Activated naive CD4-positive, alpha-beta T cell treated with anti-CD3 and anti-CD28 coated beads for 36 hours (primary cell): Measurements from ENCODE around the gene TRABD2A. TPM values are rescaled to one million over a fixed set of nuclear protein-coding genes. Genes with fewer than 3 reads are reported as not detected.
A peak's percentile ranks its signal among the peaks of the same experiment; 100 is the strongest.

Experiments used
- CTCF ChIA-PET: fragments of 350-600 bp; sonication (Branson Sonifier 250); formaldehyde crosslinking; loops from one replicate; lab custom pipeline; 2021; ENCODE audit warnings: antibody characterized with exemption; lab: Charles Lee
- DNase-seq: peaks from one replicate; pipeline ENCODE4 v3.0.0-alpha.2; 2020
- H3K27ac Mint-ChIP-seq: one replicate; pipeline ENCODE4 v1.8.0; 2021; ENCODE audit warnings: mild to moderate bottlenecking, mixed read lengths
- H3K27me3 Mint-ChIP-seq: one replicate; pipeline ENCODE4 v1.8.0; 2021; ENCODE audit warnings: low read depth, mixed read lengths
- H3K36me3 Mint-ChIP-seq: one replicate; pipeline ENCODE4 v1.8.0; 2021; ENCODE audit warnings: low read depth, mixed read lengths
- H3K4me1 Mint-ChIP-seq: one replicate; pipeline ENCODE4 v1.8.0; 2021; ENCODE audit warnings: low read depth, mixed read lengths
- H3K4me3 Mint-ChIP-seq: one replicate; pipeline ENCODE4 v1.8.0; 2021; ENCODE audit warnings: mild to moderate bottlenecking, moderate library complexity, mixed read lengths
- H3K9me3 Mint-ChIP-seq: one replicate; pipeline ENCODE4 v1.8.0; 2021; ENCODE audit warnings: mixed read lengths
- intact Hi-C: fragments of 100-400 bp; cut with micrococcal nuclease; formaldehyde crosslinking; loops from one replicate; pipeline ENCODE4 v1.15.1; 2023
- total RNA-seq, 2 experiments: library from RNA; stranded (reverse); gene quantifications; one replicate each; pipeline ENCODE4 v1.2.3, GENCODE V29; 2021

Gene TRABD2A
- total RNA-seq, 2 experiments from 2014 or later, result 40.4 to 41.7 TPM

DNA sequence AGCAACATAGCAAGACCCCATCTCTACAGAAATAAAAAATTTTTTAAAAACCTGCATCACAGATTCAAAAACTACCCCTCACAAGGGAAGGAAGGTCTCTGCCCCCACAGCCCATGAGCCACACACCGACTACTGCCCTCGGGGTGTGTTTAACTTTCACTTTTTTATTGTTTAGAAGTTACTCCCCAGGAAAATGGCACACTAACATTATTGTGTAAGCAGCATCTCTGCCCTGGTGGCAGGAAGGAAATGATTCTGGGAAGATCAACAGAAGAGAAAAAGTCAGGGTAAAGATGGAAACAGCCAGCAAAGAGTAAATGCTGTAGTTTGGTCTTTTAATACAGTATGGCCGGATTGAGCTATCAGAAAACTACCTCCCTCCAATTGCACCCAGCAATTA lies 21.9 kb downstream of the TRABD2A start:
- Mint-ChIP-seq H3K4me1 (peaks cover 95% of the 10 kb centered on the region), H3K4me3 (peak overlapping the region; percentile 36), H3K27ac (peak overlapping the region; percentile 73), H3K36me3 (peaks cover 27% of the 10 kb centered on the region), H3K9me3 (peaks cover 5% of the 10 kb centered on the region), H3K27me3 (no peaks in the 10 kb centered on the region)
- intact Hi-C loops, result loop anchor here (1.0 to 5.0 kb wide), 2 partner anchors 118 to 132 kb away; no protein-coding TSS in a partner anchor
- DNase-seq, result no peak
- CTCF ChIA-PET, result interaction anchor here (1.0 to 3.7 kb wide), 9 partner anchors 11 to 332 kb away, joined by 3 to 25 read pairs (median 4); partner anchors contain the start of gene TRABD2A

DNA sequence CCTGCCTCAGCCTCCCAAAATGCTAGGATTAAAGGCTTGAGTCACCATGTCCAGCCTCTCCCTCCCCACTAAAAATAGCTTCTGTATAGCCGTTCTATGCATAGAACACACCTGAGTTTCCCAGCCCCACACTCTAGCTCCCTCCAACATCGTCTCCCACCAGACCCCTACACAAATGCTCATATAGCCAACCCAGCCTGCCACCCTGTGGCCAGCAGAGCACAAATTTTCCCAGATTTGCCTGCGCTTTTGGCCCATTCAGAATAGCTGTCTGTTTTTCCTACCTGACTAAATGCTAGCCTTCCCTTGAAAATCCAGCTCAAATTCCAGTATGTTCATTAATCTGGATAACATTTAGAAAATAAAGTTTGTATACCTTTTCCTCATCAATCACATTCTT lies 22.8 kb downstream of the TRABD2A start:
- intact Hi-C loops, result loop anchor here (1.0 to 5.0 kb wide), 2 partner anchors 117 to 131 kb away; no protein-coding TSS in a partner anchor
- Mint-ChIP-seq H3K27ac (peak overlapping the region; percentile 73), H3K4me3 (no peak overlapping the region), H3K36me3 (peaks cover 31% of the 10 kb centered on the region), H3K27me3 (no peaks in the 10 kb centered on the region), H3K9me3 (peaks cover 8% of the 10 kb centered on the region), H3K4me1 (peaks cover 93% of the 10 kb centered on the region)
- CTCF ChIA-PET, result interaction anchor here (0.6 to 3.7 kb wide), 15 partner anchors 10 to 360 kb away, joined by 3 to 25 read pairs (median 4); partner anchors contain the start of gene TRABD2A
- DNase-seq, result no peak

DNA sequence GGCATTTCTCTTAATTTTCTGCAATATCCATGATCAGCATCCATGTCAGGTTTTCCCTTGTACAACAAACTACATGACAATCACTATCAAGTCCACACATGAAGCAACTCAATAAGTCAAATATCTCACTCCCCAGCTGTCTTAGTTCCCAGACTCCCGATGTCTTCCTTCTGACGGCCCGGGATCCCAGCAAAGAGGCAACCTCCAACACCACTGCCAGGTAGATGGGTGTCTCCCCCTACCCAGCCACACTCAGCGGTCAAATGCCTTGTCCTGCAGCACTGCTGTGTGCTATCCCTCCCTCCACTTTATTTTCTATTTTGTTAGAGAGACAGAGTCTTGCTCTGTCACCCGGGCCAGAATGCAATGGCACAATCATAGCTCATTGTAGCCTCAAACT lies 23.3 kb downstream of the TRABD2A start:
- H3K4me1 Mint-ChIP-seq, result peaks cover 94% of the 10 kb centered on the region
- peak overlapping the region; percentile 91 for H3K27ac Mint-ChIP-seq

DNA sequence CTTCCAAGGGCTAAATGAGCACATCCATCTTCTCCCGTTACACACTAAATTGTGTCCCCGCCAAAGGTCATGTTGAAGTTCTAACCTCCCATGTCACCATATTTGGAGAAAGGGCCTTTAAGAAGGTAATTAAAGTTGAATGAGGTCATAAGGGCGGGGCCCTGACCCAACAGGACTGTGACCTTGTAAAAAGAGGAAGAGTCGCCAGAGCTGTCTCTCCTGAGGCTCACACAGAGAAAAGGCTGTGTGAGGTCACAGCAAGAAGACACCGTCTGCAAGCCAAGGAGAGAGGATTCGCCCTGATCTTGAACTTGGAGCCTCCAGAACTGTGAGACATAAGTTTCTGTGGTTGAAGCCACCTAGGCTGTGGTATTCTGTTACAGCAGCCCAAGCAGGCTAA lies 24.1 kb downstream of the TRABD2A start:
- Mint-ChIP-seq H3K4me3 (peak overlapping the region; percentile 73), H3K27ac (peak overlapping the region; percentile 91), H3K4me1 (peaks cover 94% of the 10 kb centered on the region), H3K9me3 (peaks cover 15% of the 10 kb centered on the region), H3K36me3 (peaks cover 40% of the 10 kb centered on the region), H3K27me3 (no peaks in the 10 kb centered on the region)
- DNase-seq, result peak; percentile 76
- CTCF ChIA-PET, result interaction anchor here (0.6 to 3.7 kb wide), 9 partner anchors 9 to 359 kb away, joined by 3 to 25 read pairs (median 8); partner anchors contain the start of gene TMSB10
- intact Hi-C loops, result loop anchor here (1.0 to 5.0 kb wide), 3 partner anchors 16 to 129 kb away; no protein-coding TSS in a partner anchor

More for the DNA sequence above, 23.3 kb downstream of the TRABD2A start:
- CTCF ChIA-PET, result interaction anchor here (0.6 to 3.7 kb wide), 14 partner anchors 10 to 360 kb away, joined by 3 to 25 read pairs (median 6); partner anchors contain the start of gene TRABD2A
- intact Hi-C loops, result loop anchor here (1.0 to 5.0 kb wide), 3 partner anchors 17 to 130 kb away; no protein-coding TSS in a partner anchor
- Mint-ChIP-seq H3K4me3 (no peak overlapping the region), H3K9me3 (peaks cover 13% of the 10 kb centered on the region), H3K27me3 (no peaks in the 10 kb centered on the region), H3K36me3 (peaks cover 32% of the 10 kb centered on the region)
- DNase-seq, result no peak

DNA sequence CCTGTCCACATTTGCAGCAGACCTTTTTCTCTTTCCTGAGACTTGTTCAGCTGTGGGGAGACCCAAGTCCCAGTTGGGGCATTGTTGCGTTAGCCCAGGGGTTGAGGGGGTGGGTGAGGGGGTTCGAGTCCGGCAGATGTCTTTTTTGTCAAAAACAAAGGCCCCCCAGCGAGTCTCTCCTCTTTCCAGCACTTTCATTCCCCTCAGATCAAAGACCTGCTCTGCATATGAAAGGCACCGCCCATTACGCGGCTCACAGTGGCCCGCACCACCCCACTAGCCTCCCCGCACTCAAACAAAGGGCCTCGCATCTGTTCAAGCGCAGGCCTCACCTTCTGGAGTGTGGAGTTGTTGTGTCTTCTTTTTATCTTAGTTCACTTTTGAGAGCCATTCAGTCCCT lies 25.2 kb downstream of the TRABD2A start:
- H3K9me3 Mint-ChIP-seq, result peaks cover 15% of the 10 kb centered on the region
- H3K27me3 Mint-ChIP-seq, result no peaks in the 10 kb centered on the region
- peak overlapping the region; percentile 73 for H3K4me3 Mint-ChIP-seq
- intact Hi-C loops, result loop anchor here (1.0 to 5.0 kb wide), 3 partner anchors 9 to 128 kb away; no protein-coding TSS in a partner anchor
- H3K4me1 Mint-ChIP-seq, result peaks cover 95% of the 10 kb centered on the region
- peak; percentile 59 for DNase-seq
- H3K36me3 Mint-ChIP-seq, result peaks cover 46% of the 10 kb centered on the region
- peak overlapping the region; percentile 91 for H3K27ac Mint-ChIP-seq
- CTCF ChIA-PET, result interaction anchor here (0.6 to 3.7 kb wide), 6 partner anchors 8 to 97 kb away, joined by 3 to 25 read pairs (median 5); partner anchors contain the start of gene TMSB10

DNA sequence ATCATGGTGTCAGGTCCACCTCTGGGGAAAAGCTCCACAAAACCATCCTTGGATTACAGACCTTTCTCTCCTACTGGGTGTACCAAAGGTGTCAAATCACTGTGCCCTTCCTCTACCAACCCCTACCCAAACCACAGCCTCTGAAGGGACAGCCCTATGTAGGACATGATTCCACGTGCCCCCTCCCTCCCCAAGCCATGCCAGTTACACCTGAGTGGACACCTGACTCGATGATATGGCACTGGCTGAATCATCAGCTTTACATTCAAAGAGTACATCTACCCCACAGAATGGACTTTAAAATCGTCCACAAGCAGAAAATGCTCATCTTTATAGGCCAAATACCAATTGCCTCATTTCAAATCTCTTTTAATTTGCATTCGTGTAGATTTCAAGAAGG lies 26.0 kb downstream of the TRABD2A start:
- DNase-seq, result no peak
- CTCF ChIA-PET, result interaction anchor here (1.0 kb wide), 1 partner anchor 22 kb away, joined by 3 read pairs; no protein-coding TSS in a partner anchor
- H3K4me3 Mint-ChIP-seq, result peak overlapping the region; percentile 73

DNA sequence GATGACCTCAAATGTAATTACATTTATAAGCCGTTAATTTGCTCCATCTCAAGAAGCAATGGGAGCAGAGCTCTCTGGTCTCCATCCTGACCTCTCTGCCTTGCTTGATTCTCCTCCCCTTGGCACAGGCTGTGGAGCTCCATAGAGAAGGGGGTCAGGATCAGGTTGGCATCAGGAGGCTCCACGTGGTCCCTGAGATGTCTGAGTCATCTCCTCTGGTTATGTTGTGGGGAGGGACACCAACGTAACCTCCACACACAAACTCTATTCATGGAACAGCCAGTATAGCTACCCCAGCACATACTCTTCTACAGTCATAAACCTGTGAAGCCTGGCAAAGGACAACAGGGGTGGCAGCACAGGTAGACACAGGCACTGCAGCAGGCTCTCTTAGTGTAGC lies 29.0 kb downstream of the TRABD2A start:
- intact Hi-C loops, result no loop called here
- H3K27me3 Mint-ChIP-seq, result no peaks in the 10 kb centered on the region
- DNase-seq, result no peak
- peak overlapping the region; percentile 5 for H3K27ac Mint-ChIP-seq
- H3K9me3 Mint-ChIP-seq, result peaks cover 15% of the 10 kb centered on the region
- CTCF ChIA-PET, result interaction anchor here (2.7 to 3.6 kb wide), 2 partner anchors 10 to 11 kb away, joined by 14 to 16 read pairs; no protein-coding TSS in a partner anchor
- H3K4me1 Mint-ChIP-seq, result peaks cover 93% of the 10 kb centered on the region
- no peak overlapping the region for H3K4me3 Mint-ChIP-seq
- peaks cover 46% of the 10 kb centered on the region for H3K36me3 Mint-ChIP-seq

More for the DNA sequence above, 26.0 kb downstream of the TRABD2A start:
- Mint-ChIP-seq H3K9me3 (peaks cover 15% of the 10 kb centered on the region), H3K27me3 (no peaks in the 10 kb centered on the region), H3K4me1 (peaks cover 95% of the 10 kb centered on the region), H3K27ac (peak overlapping the region; percentile 91), H3K36me3 (peaks cover 44% of the 10 kb centered on the region)
- intact Hi-C loops, result loop anchor here (1.0 to 5.0 kb wide), 2 partner anchors 9 to 128 kb away; no protein-coding TSS in a partner anchor

- intact Hi-C loops, result no loop called here
- no peak overlapping the region for H3K4me3 Mint-ChIP-seq
- no peaks in the 10 kb centered on the region for H3K27me3 Mint-ChIP-seq
- H3K36me3 Mint-ChIP-seq, result peaks cover 41% of the 10 kb centered on the region
- CTCF ChIA-PET, result interaction anchor here (1.0 to 3.6 kb wide), 9 partner anchors 10 to 109 kb away, joined by 3 to 16 read pairs (median 6); no protein-coding TSS in a partner anchor
- DNase-seq, result no peak
- H3K4me1 Mint-ChIP-seq, result peaks cover 93% of the 10 kb centered on the region
- H3K9me3 Mint-ChIP-seq, result peaks cover 15% of the 10 kb centered on the region
- peak overlapping the region; percentile 47 for H3K27ac Mint-ChIP-seq
These were observed 30.4 kb downstream of the TRABD2A start for GRCh38 chr2:84850471-84850870.

DNA sequence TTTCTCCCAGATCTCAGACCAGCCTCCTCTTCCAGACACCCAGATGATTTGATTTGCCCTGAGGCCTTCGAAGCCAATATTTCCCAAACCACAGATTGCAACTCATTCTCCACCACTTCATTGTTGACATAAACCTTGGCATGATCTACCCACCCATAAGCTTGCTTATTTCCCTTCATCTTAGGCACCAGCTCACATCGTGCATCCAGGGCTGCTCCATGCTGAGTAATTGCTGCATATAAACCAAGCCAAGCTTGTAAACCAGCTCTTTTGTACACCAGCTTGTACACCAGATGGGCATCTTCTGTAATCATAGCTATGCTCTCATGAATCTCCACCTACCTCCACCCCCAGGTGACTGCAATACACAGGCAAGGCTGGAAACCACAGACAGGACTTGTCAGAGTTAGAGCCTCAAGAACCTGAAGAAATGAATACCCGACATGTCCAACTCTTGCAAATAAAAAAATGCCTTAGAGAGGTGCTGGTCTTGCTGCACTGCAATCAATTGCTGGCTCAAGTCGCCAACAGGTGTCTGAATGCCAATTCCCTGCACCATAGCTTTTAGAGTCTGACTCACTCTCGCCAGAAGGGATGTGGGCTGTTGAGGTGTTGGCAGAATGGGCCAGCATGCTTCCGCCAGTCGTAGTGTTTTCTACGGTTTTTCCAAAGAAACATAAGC lies 31.5 kb downstream of the TRABD2A start:
- Mint-ChIP-seq H3K27me3 (no peaks in the 10 kb centered on the region), H3K4me1 (peaks cover 92% of the 10 kb centered on the region), H3K4me3 (peak overlapping the region; percentile 40), H3K36me3 (peaks cover 35% of the 10 kb centered on the region), H3K9me3 (peaks cover 14% of the 10 kb centered on the region), H3K27ac (peak overlapping the region; percentile 73)
- CTCF ChIA-PET, result interaction anchor here (1.0 to 5.0 kb wide), 9 partner anchors 8 to 108 kb away, joined by 3 to 25 read pairs (median 7); no protein-coding TSS in a partner anchor
- peak; percentile 76 for DNase-seq
- intact Hi-C loops, result loop anchor here (5.0 kb wide), 1 partner anchor 148 kb away; no protein-coding TSS in a partner anchor

DNA sequence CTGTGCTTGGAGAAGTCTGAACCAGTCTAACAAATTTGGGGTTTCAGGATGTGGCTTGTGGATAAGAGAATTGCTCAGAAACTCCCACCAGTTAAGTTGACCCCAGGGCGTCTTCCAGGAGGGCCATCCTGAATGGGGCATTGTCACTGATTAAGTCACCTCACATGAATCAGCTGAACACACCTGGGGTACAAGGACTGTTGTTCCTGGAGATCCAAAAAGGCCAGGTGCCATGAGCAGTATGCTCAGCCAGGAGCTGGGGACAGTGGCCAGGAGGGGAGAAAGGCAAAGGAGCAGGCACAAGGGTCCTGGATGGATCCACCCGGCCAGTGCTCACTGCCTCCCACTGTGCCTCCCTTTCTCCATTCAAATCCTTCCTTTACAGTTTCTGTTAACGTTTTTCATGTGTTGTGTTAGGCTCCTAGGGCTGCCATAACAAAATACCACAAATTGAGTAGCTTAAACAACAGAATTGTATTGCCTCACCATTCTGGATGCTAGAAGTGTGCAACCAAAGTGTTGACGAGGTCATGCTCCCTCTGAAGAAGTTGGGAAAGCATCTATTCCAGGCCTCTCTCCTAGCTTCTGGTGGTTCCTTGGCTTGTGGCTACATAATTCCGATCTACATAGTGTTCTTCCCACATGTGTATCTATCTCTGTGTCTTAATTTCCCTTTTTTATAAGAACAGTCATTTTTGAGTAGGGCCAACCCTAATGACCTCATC lies 33.4 kb downstream of the TRABD2A start:
- peak overlapping the region; percentile 33 for H3K4me3 Mint-ChIP-seq
- no peaks in the 10 kb centered on the region for H3K27me3 Mint-ChIP-seq
- peak overlapping the region; percentile 99 for H3K27ac Mint-ChIP-seq
- peaks cover 18% of the 10 kb centered on the region for H3K36me3 Mint-ChIP-seq
- DNase-seq, result no peak
- CTCF ChIA-PET, result interaction anchor here (0.7 to 5.0 kb wide), 4 partner anchors 10 to 29 kb away, joined by 3 to 25 read pairs (median 10); no protein-coding TSS in a partner anchor
- H3K4me1 Mint-ChIP-seq, result peaks cover 96% of the 10 kb centered on the region
- peaks cover 1% of the 10 kb centered on the region for H3K9me3 Mint-ChIP-seq
- intact Hi-C loops, result loop anchor here (2.0 to 5.0 kb wide), 2 partner anchors 15 to 150 kb away; no protein-coding TSS in a partner anchor

- Mint-ChIP-seq H3K9me3 (no peaks in the 10 kb centered on the region), H3K36me3 (peaks cover 11% of the 10 kb centered on the region), H3K4me3 (peak overlapping the region; percentile 78), H3K27ac (peak overlapping the region; percentile 99), H3K4me1 (peaks cover 95% of the 10 kb centered on the region), H3K27me3 (no peaks in the 10 kb centered on the region)
- no peak for DNase-seq
- CTCF ChIA-PET, result interaction anchor here (0.8 to 5.0 kb wide), 5 partner anchors 11 to 111 kb away, joined by 3 to 25 read pairs (median 7); no protein-coding TSS in a partner anchor
- intact Hi-C loops, result loop anchor here (1.0 to 5.0 kb wide), 5 partner anchors 9 to 151 kb away; no protein-coding TSS in a partner anchor
These were observed 34.1 kb downstream of the TRABD2A start for GRCh38 chr2:84846741-84847142.
